Neural cell (in vitro differentiated cells): ENCODE measurements around the gene RHOC. TPM values are rescaled to one million over a fixed set of nuclear protein-coding genes. Genes with fewer than 3 reads are reported as not detected.

ENCODE experiments used
- H2AFZ ChIP-seq: fragments of 200-600, 300-800 bp; sonication (generic), shearing (Covaris generic); 2 replicates; pipeline ENCODE4 v1.6.0; 2014; ENCODE audit warnings: low read depth, mild to moderate bottlenecking, antibody characterized with exemption, low read length, moderate library complexity
- H3F3A ChIP-seq: fragments of 200-600 bp; shearing (Covaris generic); 2 replicates; pipeline ENCODE4 v1.6.1; 2016; ENCODE audit warnings: mild to moderate bottlenecking, moderate library complexity, mixed read lengths, antibody characterized with exemption, low read length; ENCODE audit not compliant: insufficient read depth, poor library complexity, severe bottlenecking
- H3K27ac ChIP-seq: fragments of 200-600, 300-800 bp; sonication (generic), shearing (Covaris generic); 2 replicates; pipeline ENCODE4 v1.5.1; 2014; ENCODE audit warnings: mild to moderate bottlenecking, low read length, moderate library complexity
- H3K27me3 ChIP-seq: fragments of 300-800, 200-600 bp; sonication (generic), shearing (Covaris generic); 2 replicates; pipeline ENCODE4 v1.6.0; 2014; ENCODE audit warnings: mild to moderate bottlenecking, low read depth, low read length, moderate library complexity; ENCODE audit not compliant: insufficient read depth
- H3K36me3 ChIP-seq: fragments of 300-800, 200-600 bp; sonication (generic), shearing (Covaris generic); 2 replicates; pipeline ENCODE4 v1.5.1; 2014; ENCODE audit warnings: mild to moderate bottlenecking, antibody characterized with exemption, low read length, moderate library complexity; ENCODE audit not compliant: insufficient read depth
- H3K4me2 ChIP-seq: fragments of 300-800, 200-600 bp; sonication (generic), shearing (Covaris generic); 2 replicates; pipeline ENCODE4 v1.6.0; 2014; ENCODE audit warnings: mild to moderate bottlenecking, low read length
- H3K4me3 ChIP-seq: fragments of 300-800, 200-600 bp; sonication (generic), shearing (Covaris generic); 2 replicates; pipeline ENCODE4 v1.5.1; 2014; ENCODE audit warnings: mild to moderate bottlenecking, low read length, moderate library complexity
- H3K79me2 ChIP-seq: fragments of 200-600 bp; shearing (Covaris generic); replicated peaks from 2 replicates; pipeline ENCODE4 v1.6.0; 2014; ENCODE audit warnings: mild to moderate bottlenecking, low read length, moderate library complexity; ENCODE audit not compliant: insufficient read depth
- H3K9ac ChIP-seq: fragments of 300-800, 200-600 bp; sonication (generic), shearing (Covaris generic); 2 replicates; pipeline ENCODE4 v1.6.1; 2016; ENCODE audit warnings: mild to moderate bottlenecking, low read length, mixed read lengths
- H3K9me2 ChIP-seq: fragments of 200-600 bp; shearing (Covaris generic); 2 replicates; pipeline ENCODE4 v1.6.1; 2016; ENCODE audit warnings: mild to moderate bottlenecking, low read length, mixed read lengths; ENCODE audit not compliant: insufficient read depth
- H3K9me3 ChIP-seq: fragments of 200-600, 300-800 bp; sonication (generic), shearing (Covaris generic); 2 replicates; pipeline ENCODE4 v1.6.1; 2016; ENCODE audit warnings: mild to moderate bottlenecking, mixed run types, low read length, moderate library complexity, mixed read lengths
- H4K20me1 ChIP-seq: fragments of 200-600 bp; shearing (Covaris generic); 2 replicates; pipeline ENCODE4 v1.6.1; 2016; ENCODE audit warnings: mild to moderate bottlenecking, mixed run types; ENCODE audit not compliant: insufficient read depth
- CTCF ChIP-seq: fragments of 450-650 bp; IDR thresholded peaks from 2 replicates; pipeline ENCODE4 v1.5.1; 2014; ENCODE audit warnings: antibody characterized with exemption, mild to moderate bottlenecking, moderate library complexity; ENCODE audit not compliant: poor library complexity, severe bottlenecking
- EP300 ChIP-seq: fragments of 450-650 bp; conservative IDR thresholded peaks from 2 replicates; pipeline ENCODE4 v1.6.1; 2014; ENCODE audit warnings: antibody characterized with exemption, mild to moderate bottlenecking, moderate library complexity; ENCODE audit not compliant: poor library complexity, severe bottlenecking
- EZH2 ChIP-seq: fragments of 200-600, 300-800 bp; shearing (Covaris generic), sonication (generic); IDR thresholded peaks from 2 replicates; pipeline ENCODE4 v1.6.1; 2014; ENCODE audit warnings: antibody characterized with exemption, low read length, borderline replicate concordance, mild to moderate bottlenecking; ENCODE audit not compliant: insufficient read depth, poor library complexity, severe bottlenecking
- MXI1 ChIP-seq: fragments of 450-650 bp; conservative IDR thresholded peaks from 2 replicates; pipeline ENCODE4 v1.6.1; 2014; ENCODE audit warnings: antibody characterized with exemption, mild to moderate bottlenecking; ENCODE audit not compliant: poor library complexity, severe bottlenecking
- POLR2AphosphoS5 ChIP-seq: IDR thresholded peaks from 2 replicates; pipeline ENCODE4 v1.6.1; 2012
- RAD21 ChIP-seq: fragments of 450-650 bp; conservative IDR thresholded peaks from 2 replicates; pipeline ENCODE4 v1.6.1; 2014; ENCODE audit warnings: antibody characterized with exemption, mild to moderate bottlenecking, moderate library complexity
- REST ChIP-seq: IDR thresholded peaks from 2 replicates; pipeline ENCODE4 v1.6.1; 2012; ENCODE audit warnings: borderline replicate concordance
- SMC3 ChIP-seq: fragments of 450-650 bp; conservative IDR thresholded peaks from 2 replicates; pipeline ENCODE4 v1.6.1; 2014; ENCODE audit warnings: antibody characterized with exemption, mild to moderate bottlenecking, moderate library complexity; ENCODE audit not compliant: poor library complexity
- TAF1 ChIP-seq: IDR thresholded peaks from 2 replicates; pipeline ENCODE4 v1.6.1; 2012; ENCODE audit warnings: low read depth
- polyA plus RNA-seq: library from polyadenylated mRNA; depleted of rRNA; stranded (reverse); fragments of >200 nt; gene quantifications from 2 replicates; pipeline ENCODE4 v1.2.3, GENCODE V29; 2014

The RHOC gene
- polyA plus RNA-seq, 1 donor from 2014 or later = 5.0 TPM

GRCh38 chr1:112743174-112744008 lies 36.5 kb upstream of the RHOC start:
- Histone ChIP-seq H3K27ac (no peak overlapping the region), H3K4me3 (no peak overlapping the region), H3K27me3 (peaks cover 15% of the 10 kb centered on the region), H3K4me2 (no peak overlapping the region), H4K20me1 (no peaks in the 10 kb centered on the region), H3K36me3 (no peaks in the 10 kb centered on the region), H2AFZ (no peak overlapping the region), H3K9me3 (no peaks in the 10 kb centered on the region), H3K9me2 (no peaks in the 10 kb centered on the region), H3K79me2 (no peaks in the 10 kb centered on the region), H3F3A (no peaks in the 10 kb centered on the region), H3K9ac (no peak overlapping the region)
- TF ChIP-seq POLR2AphosphoS5 (no peak), SMC3 (no peak), EP300 (no peak), RAD21 (no peak), REST (no peak), EZH2 (no peak), CTCF (no peak), MXI1 (no peak)

GRCh38 chr1:112737573-112737972 lies 30.6 kb upstream of the RHOC start:
- Histone ChIP-seq H3K4me2 (no peak overlapping the region), H4K20me1 (no peaks in the 10 kb centered on the region), H3F3A (no peaks in the 10 kb centered on the region), H3K9ac (no peak overlapping the region), H3K9me2 (no peaks in the 10 kb centered on the region), H3K4me3 (no peak overlapping the region), H3K27me3 (no peaks in the 10 kb centered on the region), H3K27ac (no peak overlapping the region), H3K9me3 (no peaks in the 10 kb centered on the region), H3K36me3 (no peaks in the 10 kb centered on the region), H2AFZ (no peak overlapping the region), H3K79me2 (no peaks in the 10 kb centered on the region)
- TF ChIP-seq SMC3 (no peak), RAD21 (no peak), EP300 (no peak), REST (no peak), EZH2 (no peak), TAF1 (no peak), CTCF (no peak), MXI1 (no peak), POLR2AphosphoS5 (no peak)
